Measurements from ENCODE around the gene SMPD1.

- TF ChIP-seq, protein P1, sequence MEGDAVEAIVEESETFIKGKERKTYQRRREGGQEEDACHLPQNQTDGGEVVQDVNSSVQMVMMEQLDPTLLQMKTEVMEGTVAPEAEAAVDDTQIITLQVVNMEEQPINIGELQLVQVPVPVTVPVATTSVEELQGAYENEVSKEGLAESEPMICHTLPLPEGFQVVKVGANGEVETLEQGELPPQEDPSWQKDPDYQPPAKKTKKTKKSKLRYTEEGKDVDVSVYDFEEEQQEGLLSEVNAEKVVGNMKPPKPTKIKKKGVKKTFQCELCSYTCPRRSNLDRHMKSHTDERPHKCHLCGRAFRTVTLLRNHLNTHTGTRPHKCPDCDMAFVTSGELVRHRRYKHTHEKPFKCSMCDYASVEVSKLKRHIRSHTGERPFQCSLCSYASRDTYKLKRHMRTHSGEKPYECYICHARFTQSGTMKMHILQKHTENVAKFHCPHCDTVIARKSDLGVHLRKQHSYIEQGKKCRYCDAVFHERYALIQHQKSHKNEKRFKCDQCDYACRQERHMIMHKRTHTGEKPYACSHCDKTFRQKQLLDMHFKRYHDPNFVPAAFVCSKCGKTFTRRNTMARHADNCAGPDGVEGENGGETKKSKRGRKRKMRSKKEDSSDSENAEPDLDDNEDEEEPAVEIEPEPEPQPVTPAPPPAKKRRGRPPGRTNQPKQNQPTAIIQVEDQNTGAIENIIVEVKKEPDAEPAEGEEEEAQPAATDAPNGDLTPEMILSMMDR (conservative IDR thresholded peaks at IDR 0.05; ENCODE audit: low read depth, low read length), result no peak
- TF ChIP-seq POLR2A (IDR thresholded peaks at IDR 0.05; ENCODE audit: low read depth, low read length) (no peak), MXI1 (IDR thresholded peaks at IDR 0.05; ENCODE audit: borderline replicate concordance, low read depth, low read length) (no peak), MAZ (IDR thresholded peaks at IDR 0.05; ENCODE audit: borderline replicate concordance, low read depth, low read length) (no peak), RFX5 (IDR thresholded peaks at IDR 0.05; ENCODE audit: low read depth, low read length) (no peak), NFE2L2 (IDR thresholded peaks at IDR 0.05; ENCODE audit: low read depth, low read length) (no peak)
- TF ChIP-seq, protein P2, sequence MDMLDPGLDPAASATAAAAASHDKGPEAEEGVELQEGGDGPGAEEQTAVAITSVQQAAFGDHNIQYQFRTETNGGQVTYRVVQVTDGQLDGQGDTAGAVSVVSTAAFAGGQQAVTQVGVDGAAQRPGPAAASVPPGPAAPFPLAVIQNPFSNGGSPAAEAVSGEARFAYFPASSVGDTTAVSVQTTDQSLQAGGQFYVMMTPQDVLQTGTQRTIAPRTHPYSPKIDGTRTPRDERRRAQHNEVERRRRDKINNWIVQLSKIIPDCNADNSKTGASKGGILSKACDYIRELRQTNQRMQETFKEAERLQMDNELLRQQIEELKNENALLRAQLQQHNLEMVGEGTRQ (IDR thresholded peaks at IDR 0.05; ENCODE audit: low read depth, low read length), result no peak
These were observed 620 bp downstream of the SMPD1 start for GRCh38 chr11:6390718-6391469.
